WTC11 (cell line): Measurements from ENCODE around the gene MCRIP2. TPM values are rescaled to one million over a fixed set of nuclear protein-coding genes. Genes with fewer than 3 reads are reported as not detected.
"Not testable (repeated sequence)": the region's sequence is repeated elsewhere in the genome, so short reads cannot be mapped to it uniquely, and the experiment has no call there.

ENCODE experiments used
- ATAC-seq: fragments of 200-7000 bp; cut with Tn5 transposase; 2 replicates; pipeline ENCODE4 v1.10.0; 2021; ENCODE audit warnings: mild to moderate bottlenecking, moderate library complexity
- CTCF ChIA-PET: fragments of 300-600 bp; sonication (Branson Sonifier 250); formaldehyde crosslinking; loops from one replicate; lab custom pipeline; 2021; ENCODE audit warnings: antibody characterized with exemption; lab: Charles Lee
- POLR2A ChIA-PET: fragments of 350-600 bp; sonication (Branson Sonifier 250); formaldehyde crosslinking; loops from one replicate; lab custom pipeline; 2021; ENCODE audit warnings: antibody characterized with exemption; lab: Charles Lee
- DNase-seq: peaks from one replicate; pipeline ENCODE4 v3.0.0; 2021; ENCODE audit warnings: low spot score
- H3K27ac Mint-ChIP-seq: 2 replicates; pipeline ENCODE4 v1.8.0; 2021; ENCODE audit warnings: mixed read lengths
- H3K27me3 Mint-ChIP-seq: 2 replicates; pipeline ENCODE4 v1.8.0; 2021; ENCODE audit warnings: low read depth, mild to moderate bottlenecking, moderate library complexity, mixed read lengths
- H3K36me3 Mint-ChIP-seq: 2 replicates; pipeline ENCODE4 v1.8.0; 2021; ENCODE audit warnings: mixed read lengths
- H3K4me1 Mint-ChIP-seq: 2 replicates; pipeline ENCODE4 v1.8.0; 2022; ENCODE audit warnings: mixed read lengths
- H3K4me3 Mint-ChIP-seq: 2 replicates; pipeline ENCODE4 v1.8.0; 2021; ENCODE audit warnings: mild to moderate bottlenecking, moderate library complexity, mixed read lengths
- H3K9me3 Mint-ChIP-seq: 2 replicates; pipeline ENCODE4 v1.8.0; 2021; ENCODE audit warnings: mixed read lengths
- CBFB ChIP-seq: sonication (generic); formaldehyde crosslinking; IDR thresholded peaks from 2 replicates; pipeline ENCODE4 v1.8.1; 2022; ENCODE audit warnings: mild to moderate bottlenecking, low read depth, missing genetic modification reagents
- CREB1 ChIP-seq: sonication (generic); formaldehyde crosslinking; IDR thresholded peaks from 2 replicates; pipeline ENCODE4 v1.8.0; 2023; ENCODE audit warnings: mild to moderate bottlenecking, missing genetic modification reagents
- EMX1 ChIP-seq: fragments of 250-450 bp; sonication (Bioruptor Pico); IDR thresholded peaks from 2 replicates; pipeline ENCODE4 v1.8.0; 2021; ENCODE audit warnings: mild to moderate bottlenecking
- ESRRA ChIP-seq: sonication (generic); formaldehyde crosslinking; IDR thresholded peaks from 2 replicates; pipeline ENCODE4 v1.8.1; 2022; ENCODE audit warnings: mild to moderate bottlenecking, missing genetic modification reagents, borderline replicate concordance
- FOXP1 ChIP-seq: sonication (generic); formaldehyde crosslinking; IDR thresholded peaks from 2 replicates; pipeline ENCODE4 v1.8.0; 2022; ENCODE audit warnings: missing genetic modification reagents, mild to moderate bottlenecking, moderate library complexity, borderline replicate concordance
- GTF2I ChIP-seq: fragments of 250-450 bp; sonication (Bioruptor Pico); conservative IDR thresholded peaks from 2 replicates; pipeline ENCODE4 v1.4.0; 2021; ENCODE audit warnings: mild to moderate bottlenecking
- HMGA2 ChIP-seq: fragments of 250-450 bp; sonication (Bioruptor Pico); IDR thresholded peaks from 2 replicates; pipeline ENCODE4 v1.4.0; 2021; ENCODE audit warnings: mild to moderate bottlenecking, moderate library complexity
- NFYB ChIP-seq: sonication (generic); formaldehyde crosslinking; conservative IDR thresholded peaks from 2 replicates; pipeline ENCODE4 v1.8.0; 2022; ENCODE audit warnings: low read depth, missing genetic modification reagents
- NR2C2 ChIP-seq: sonication (generic); formaldehyde crosslinking; IDR thresholded peaks from 2 replicates; pipeline ENCODE4 v1.8.0; 2022; ENCODE audit warnings: mild to moderate bottlenecking, missing genetic modification reagents
- SOX15 ChIP-seq: fragments of 250-450 bp; sonication (Bioruptor Pico); IDR thresholded peaks from 2 replicates; pipeline ENCODE4 v1.9.0; 2021; ENCODE audit warnings: mild to moderate bottlenecking
- TEAD1 ChIP-seq: sonication (generic); formaldehyde crosslinking; IDR thresholded peaks from 2 replicates; pipeline ENCODE4 v1.8.0; 2022; ENCODE audit warnings: mild to moderate bottlenecking, missing genetic modification reagents
- TEAD4 ChIP-seq: sonication (generic); formaldehyde crosslinking; IDR thresholded peaks from 2 replicates; pipeline ENCODE4 v1.8.0; 2022; ENCODE audit warnings: mild to moderate bottlenecking, missing genetic modification reagents
- TP53 ChIP-seq: sonication (generic); formaldehyde crosslinking; IDR thresholded peaks from 2 replicates; pipeline ENCODE4 v1.8.1; 2023; ENCODE audit warnings: mild to moderate bottlenecking, missing genetic modification reagents
- total RNA-seq: library from RNA; stranded (reverse); gene quantifications from 3 replicates; pipeline ENCODE4 v1.2.3, GENCODE V29; 2021
- TF ChIP-seq, protein P1 (sequence below): sonication (generic); formaldehyde crosslinking; IDR thresholded peaks from 2 replicates; pipeline ENCODE4 v1.8.0; 2022; ENCODE audit warnings: mild to moderate bottlenecking, missing genetic modification reagents
- TF ChIP-seq, protein P2 (sequence below): sonication (generic); formaldehyde crosslinking; IDR thresholded peaks from 2 replicates; pipeline ENCODE4 v1.8.0; 2022; ENCODE audit warnings: mild to moderate bottlenecking, missing genetic modification reagents
- TF ChIP-seq, protein P3 (sequence below): sonication (generic); formaldehyde crosslinking; IDR thresholded peaks from 2 replicates; pipeline ENCODE4 v1.8.1; 2023; ENCODE audit warnings: mild to moderate bottlenecking, missing genetic modification reagents
- TF ChIP-seq, protein P4 (sequence below): sonication (generic); formaldehyde crosslinking; conservative IDR thresholded peaks from 2 replicates; pipeline ENCODE4 v1.8.1; 2022; ENCODE audit warnings: mild to moderate bottlenecking, missing genetic modification reagents
- TF ChIP-seq, protein P5 (sequence below): fragments of 250-450 bp; sonication (Bioruptor Pico); IDR thresholded peaks from 2 replicates; pipeline ENCODE4 v1.9.0; 2021; ENCODE audit warnings: mild to moderate bottlenecking
- TF ChIP-seq, protein P6 (sequence below): sonication (generic); formaldehyde crosslinking; IDR thresholded peaks from 2 replicates; pipeline ENCODE4 v1.8.1; 2023; ENCODE audit warnings: mild to moderate bottlenecking, missing genetic modification reagents
- TF ChIP-seq, protein P7 (sequence below): sonication (generic); formaldehyde crosslinking; IDR thresholded peaks from 2 replicates; pipeline ENCODE4 v1.8.1; 2022; ENCODE audit warnings: low read depth, missing genetic modification reagents, borderline replicate concordance

MCRIP2 gene
- total RNA-seq, 1 experiment from 2014 or later: 63.3 TPM

DNA sequence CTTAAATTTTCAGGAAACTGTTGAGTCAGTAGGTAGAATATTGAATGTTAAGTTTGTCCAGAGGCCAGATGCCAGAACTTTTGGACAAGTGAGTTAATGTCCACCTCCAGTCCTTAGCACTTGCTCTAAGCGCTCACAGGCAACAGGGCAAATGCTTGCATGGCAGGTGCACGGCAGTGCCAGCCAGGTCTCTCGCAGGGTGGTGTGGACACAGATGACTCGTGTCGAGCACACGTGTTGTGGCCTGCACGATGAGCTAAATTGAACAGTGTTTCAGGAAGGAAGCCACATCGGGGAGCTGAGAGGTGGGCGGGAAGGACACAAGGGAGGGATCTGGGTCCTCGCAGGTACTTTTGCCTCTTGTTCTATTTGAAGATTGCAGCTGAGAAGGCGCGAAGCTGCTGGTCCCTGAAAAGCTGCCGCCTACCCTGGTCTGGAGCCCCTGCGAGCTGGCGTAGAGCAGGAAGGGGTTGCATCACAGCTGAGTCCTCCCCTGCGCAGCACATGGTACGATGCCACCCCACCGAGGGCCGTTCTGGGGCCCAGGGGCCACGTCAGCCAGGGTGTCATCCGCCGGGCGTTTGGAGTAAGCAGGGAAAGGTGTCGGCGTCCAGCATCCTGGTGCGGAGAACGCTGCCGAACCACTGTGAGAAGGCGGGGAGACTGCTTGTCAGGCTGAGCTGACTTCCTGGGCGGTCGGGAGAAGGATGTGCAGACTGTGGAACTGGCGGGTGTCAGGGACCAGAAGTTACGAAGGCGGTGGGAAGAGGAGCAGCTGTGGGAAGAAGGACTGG, 45.5 kb upstream of the MCRIP2 start (continued):
- TF ChIP-seq, protein P1, sequence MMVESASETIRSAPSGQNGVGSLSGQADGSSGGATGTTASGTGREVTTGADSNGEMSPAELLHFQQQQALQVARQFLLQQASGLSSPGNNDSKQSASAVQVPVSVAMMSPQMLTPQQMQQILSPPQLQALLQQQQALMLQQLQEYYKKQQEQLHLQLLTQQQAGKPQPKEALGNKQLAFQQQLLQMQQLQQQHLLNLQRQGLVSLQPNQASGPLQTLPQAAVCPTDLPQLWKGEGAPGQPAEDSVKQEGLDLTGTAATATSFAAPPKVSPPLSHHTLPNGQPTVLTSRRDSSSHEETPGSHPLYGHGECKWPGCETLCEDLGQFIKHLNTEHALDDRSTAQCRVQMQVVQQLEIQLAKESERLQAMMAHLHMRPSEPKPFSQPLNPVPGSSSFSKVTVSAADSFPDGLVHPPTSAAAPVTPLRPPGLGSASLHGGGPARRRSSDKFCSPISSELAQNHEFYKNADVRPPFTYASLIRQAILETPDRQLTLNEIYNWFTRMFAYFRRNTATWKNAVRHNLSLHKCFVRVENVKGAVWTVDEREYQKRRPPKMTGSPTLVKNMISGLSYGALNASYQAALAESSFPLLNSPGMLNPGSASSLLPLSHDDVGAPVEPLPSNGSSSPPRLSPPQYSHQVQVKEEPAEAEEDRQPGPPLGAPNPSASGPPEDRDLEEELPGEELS (CRISPR knock-in tag): no peak

DNA sequence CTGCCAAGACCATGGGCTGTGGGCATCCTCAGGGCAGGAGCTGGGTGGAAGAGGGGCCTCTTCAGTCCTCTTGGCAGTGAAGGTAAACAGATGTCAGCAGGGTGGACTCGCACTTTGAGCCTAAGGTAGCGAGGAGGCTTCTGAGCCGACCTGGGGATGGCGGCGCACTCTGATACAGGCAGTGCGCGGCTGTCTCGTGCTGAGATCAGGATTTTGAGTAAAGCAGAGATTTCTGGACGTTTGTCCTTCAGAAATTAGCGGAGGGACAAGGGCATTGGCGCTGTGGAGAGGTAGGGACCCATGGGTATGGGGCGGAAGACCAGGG, 44.9 kb upstream of the MCRIP2 start:
- ChIA-PET POLR2A (no interaction called here), CTCF (no interaction called here)
- Mint-ChIP-seq H3K9me3 (no peaks in the 10 kb centered on the region), H3K4me3 (no peak overlapping the region), H3K27ac (no peak overlapping the region; the same call in 1 of the 2 replicates), H3K36me3 (peaks cover 12% of the 10 kb centered on the region), H3K27me3 (peaks cover 1% of the 10 kb centered on the region; the same call in 1 of the 2 replicates), H3K4me1 (no peaks in the 10 kb centered on the region)
- no peak for DNase-seq
- TF ChIP-seq, protein P2, sequence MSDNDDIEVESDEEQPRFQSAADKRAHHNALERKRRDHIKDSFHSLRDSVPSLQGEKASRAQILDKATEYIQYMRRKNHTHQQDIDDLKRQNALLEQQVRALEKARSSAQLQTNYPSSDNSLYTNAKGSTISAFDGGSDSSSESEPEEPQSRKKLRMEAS (CRISPR knock-in tag): no peak
- TF ChIP-seq, protein P3, sequence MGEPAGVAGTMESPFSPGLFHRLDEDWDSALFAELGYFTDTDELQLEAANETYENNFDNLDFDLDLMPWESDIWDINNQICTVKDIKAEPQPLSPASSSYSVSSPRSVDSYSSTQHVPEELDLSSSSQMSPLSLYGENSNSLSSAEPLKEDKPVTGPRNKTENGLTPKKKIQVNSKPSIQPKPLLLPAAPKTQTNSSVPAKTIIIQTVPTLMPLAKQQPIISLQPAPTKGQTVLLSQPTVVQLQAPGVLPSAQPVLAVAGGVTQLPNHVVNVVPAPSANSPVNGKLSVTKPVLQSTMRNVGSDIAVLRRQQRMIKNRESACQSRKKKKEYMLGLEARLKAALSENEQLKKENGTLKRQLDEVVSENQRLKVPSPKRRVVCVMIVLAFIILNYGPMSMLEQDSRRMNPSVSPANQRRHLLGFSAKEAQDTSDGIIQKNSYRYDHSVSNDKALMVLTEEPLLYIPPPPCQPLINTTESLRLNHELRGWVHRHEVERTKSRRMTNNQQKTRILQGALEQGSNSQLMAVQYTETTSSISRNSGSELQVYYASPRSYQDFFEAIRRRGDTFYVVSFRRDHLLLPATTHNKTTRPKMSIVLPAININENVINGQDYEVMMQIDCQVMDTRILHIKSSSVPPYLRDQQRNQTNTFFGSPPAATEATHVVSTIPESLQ (CRISPR knock-in tag): no peak
- TF ChIP-seq TEAD1 (CRISPR knock-in tag): no peak
- TF ChIP-seq NFYB (CRISPR knock-in tag): no peak
- TF ChIP-seq CBFB: no peak
- no peak for TF ChIP-seq FOXP1 (CRISPR knock-in tag)
- TF ChIP-seq HMGA2 (CRISPR knock-in tag): no peak
- no peak for TF ChIP-seq TEAD4 (CRISPR knock-in tag)
- no peak for TF ChIP-seq CREB1 (CRISPR knock-in tag)
- TF ChIP-seq EMX1: no peak
- TF ChIP-seq, protein P4, sequence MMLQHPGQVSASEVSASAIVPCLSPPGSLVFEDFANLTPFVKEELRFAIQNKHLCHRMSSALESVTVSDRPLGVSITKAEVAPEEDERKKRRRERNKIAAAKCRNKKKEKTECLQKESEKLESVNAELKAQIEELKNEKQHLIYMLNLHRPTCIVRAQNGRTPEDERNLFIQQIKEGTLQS: no peak
- TF ChIP-seq SOX15: no peak
- TF ChIP-seq, protein P5, sequence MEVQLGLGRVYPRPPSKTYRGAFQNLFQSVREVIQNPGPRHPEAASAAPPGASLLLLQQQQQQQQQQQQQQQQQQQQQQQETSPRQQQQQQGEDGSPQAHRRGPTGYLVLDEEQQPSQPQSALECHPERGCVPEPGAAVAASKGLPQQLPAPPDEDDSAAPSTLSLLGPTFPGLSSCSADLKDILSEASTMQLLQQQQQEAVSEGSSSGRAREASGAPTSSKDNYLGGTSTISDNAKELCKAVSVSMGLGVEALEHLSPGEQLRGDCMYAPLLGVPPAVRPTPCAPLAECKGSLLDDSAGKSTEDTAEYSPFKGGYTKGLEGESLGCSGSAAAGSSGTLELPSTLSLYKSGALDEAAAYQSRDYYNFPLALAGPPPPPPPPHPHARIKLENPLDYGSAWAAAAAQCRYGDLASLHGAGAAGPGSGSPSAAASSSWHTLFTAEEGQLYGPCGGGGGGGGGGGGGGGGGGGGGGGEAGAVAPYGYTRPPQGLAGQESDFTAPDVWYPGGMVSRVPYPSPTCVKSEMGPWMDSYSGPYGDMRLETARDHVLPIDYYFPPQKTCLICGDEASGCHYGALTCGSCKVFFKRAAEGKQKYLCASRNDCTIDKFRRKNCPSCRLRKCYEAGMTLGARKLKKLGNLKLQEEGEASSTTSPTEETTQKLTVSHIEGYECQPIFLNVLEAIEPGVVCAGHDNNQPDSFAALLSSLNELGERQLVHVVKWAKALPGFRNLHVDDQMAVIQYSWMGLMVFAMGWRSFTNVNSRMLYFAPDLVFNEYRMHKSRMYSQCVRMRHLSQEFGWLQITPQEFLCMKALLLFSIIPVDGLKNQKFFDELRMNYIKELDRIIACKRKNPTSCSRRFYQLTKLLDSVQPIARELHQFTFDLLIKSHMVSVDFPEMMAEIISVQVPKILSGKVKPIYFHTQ: no peak
- TF ChIP-seq, protein P6, sequence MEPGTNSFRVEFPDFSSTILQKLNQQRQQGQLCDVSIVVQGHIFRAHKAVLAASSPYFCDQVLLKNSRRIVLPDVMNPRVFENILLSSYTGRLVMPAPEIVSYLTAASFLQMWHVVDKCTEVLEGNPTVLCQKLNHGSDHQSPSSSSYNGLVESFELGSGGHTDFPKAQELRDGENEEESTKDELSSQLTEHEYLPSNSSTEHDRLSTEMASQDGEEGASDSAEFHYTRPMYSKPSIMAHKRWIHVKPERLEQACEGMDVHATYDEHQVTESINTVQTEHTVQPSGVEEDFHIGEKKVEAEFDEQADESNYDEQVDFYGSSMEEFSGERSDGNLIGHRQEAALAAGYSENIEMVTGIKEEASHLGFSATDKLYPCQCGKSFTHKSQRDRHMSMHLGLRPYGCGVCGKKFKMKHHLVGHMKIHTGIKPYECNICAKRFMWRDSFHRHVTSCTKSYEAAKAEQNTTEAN (CRISPR knock-in tag): no peak
- no peak for TF ChIP-seq TP53
- TF ChIP-seq, protein P7, sequence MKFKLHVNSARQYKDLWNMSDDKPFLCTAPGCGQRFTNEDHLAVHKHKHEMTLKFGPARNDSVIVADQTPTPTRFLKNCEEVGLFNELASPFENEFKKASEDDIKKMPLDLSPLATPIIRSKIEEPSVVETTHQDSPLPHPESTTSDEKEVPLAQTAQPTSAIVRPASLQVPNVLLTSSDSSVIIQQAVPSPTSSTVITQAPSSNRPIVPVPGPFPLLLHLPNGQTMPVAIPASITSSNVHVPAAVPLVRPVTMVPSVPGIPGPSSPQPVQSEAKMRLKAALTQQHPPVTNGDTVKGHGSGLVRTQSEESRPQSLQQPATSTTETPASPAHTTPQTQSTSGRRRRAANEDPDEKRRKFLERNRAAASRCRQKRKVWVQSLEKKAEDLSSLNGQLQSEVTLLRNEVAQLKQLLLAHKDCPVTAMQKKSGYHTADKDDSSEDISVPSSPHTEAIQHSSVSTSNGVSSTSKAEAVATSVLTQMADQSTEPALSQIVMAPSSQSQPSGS (CRISPR knock-in tag): no peak
- no peak for TF ChIP-seq NR2C2 (CRISPR knock-in tag)
- TF ChIP-seq ESRRA (CRISPR knock-in tag): no peak
- no peak for TF ChIP-seq GTF2I (CRISPR knock-in tag)
- ATAC-seq: no peak

DNA sequence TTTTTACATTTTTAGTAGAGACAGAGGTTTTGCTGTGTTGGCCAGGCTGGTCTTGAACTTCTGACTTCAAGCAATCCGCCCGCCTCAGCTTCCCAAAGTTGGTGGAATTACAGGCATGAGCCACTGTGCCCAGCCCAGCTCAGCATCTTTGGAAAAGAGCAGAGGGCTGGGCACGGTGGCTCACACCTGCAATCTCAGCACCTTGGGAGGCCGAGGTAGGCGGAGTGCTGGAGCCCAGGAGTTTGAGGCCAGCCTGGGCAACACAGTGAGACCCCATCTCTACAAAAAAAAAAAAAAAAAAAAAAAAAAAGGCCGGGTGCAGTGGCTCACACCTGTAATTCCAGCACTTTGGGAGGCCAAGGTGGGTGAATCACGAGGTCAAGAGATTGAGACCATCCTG, 44.0 kb upstream of the MCRIP2 start:
- ATAC-seq, H3K27me3 Mint-ChIP-seq, H3K4me1 Mint-ChIP-seq, POLR2A ChIA-PET, H3K4me3 Mint-ChIP-seq, DNase-seq, H3K9me3 Mint-ChIP-seq, H3K27ac Mint-ChIP-seq: not testable (repeated sequence)
- H3K36me3 Mint-ChIP-seq: peaks cover 12% of the 10 kb centered on the region
- CTCF ChIA-PET: interaction anchor here (1.3 kb wide), 1 partner anchor 31 kb away, joined by 3 read pairs; the partner anchor contains the start of gene NHLRC4
